Uterus (tissue), 4 donors: ENCODE results near the gene LRRC37A3. TPM values are rescaled to one million over a fixed set of nuclear protein-coding genes. Genes with fewer than 3 reads are reported as not detected.
"Not testable (repeated sequence)": the region's sequence is repeated elsewhere in the genome, so short reads cannot be mapped to it uniquely, and the experiment has no call there.

ENCODE experiments used
- DNase-seq, 2 donors: peaks; one replicate each; pipeline ENCODE4 v3.0.0-alpha.2; 2019 to 2020
- H3K27ac ChIP-seq, 2 donors: fragments of 200-600 bp; sonication (generic); 1 replicate in 1 of 2; 2 replicates in 1 of 2; pipeline ENCODE4 v1.5.1; 2016 to 2018
- H3K27me3 ChIP-seq, 2 donors: fragments of 200-600 bp; sonication (generic); one replicate each; pipeline ENCODE4 v1.5.1; 2018 to 2019; ENCODE audit warnings: control low read depth in 1 of 2
- H3K36me3 ChIP-seq, 2 donors: fragments of 200-600 bp; sonication (generic); one replicate each; pipeline ENCODE4 v1.5.1; 2019; ENCODE audit warnings: control low read depth in 1 of 2
- H3K4me1 ChIP-seq, 2 donors: fragments of 200-600 bp; sonication (generic); one replicate each; pipeline ENCODE4 v1.5.1; 2018 to 2019; ENCODE audit warnings: control low read depth in 1 of 2
- H3K4me3 ChIP-seq, 2 donors: fragments of 200-600 bp; sonication (generic); 1 replicate in 1 of 2; 2 replicates in 1 of 2; pipeline ENCODE4 v1.5.1; 2018 to 2019; ENCODE audit warnings: mild to moderate bottlenecking in 1 of 2
- H3K9me3 ChIP-seq, 2 donors: fragments of 200-600 bp; sonication (generic); one replicate each; pipeline ENCODE4 v1.5.1; 2019; ENCODE audit warnings: control low read depth in 1 of 2
- POLR2A ChIP-seq, 2 donors: fragments of 450-650 bp; IDR thresholded peaks; one replicate each; pipeline ENCODE4 v1.6.1; 2016; ENCODE audit warnings: antibody characterized with exemption in 2 of 2, mild to moderate bottlenecking in 1 of 2, moderate library complexity in 1 of 2
- intact Hi-C: fragments of 100-400 bp; cut with DNase I; formaldehyde crosslinking; loops from one replicate; pipeline ENCODE4 v1.15.1; 2023; ENCODE audit warnings: low total_unique reads
- total RNA-seq, 4 donors: library from RNA; depleted of rRNA in 3 of 4; stranded (reverse); fragments of >200 nt in 3 of 4; gene quantifications; one replicate each; pipeline versions ENCODE4 v1.1.0 to v1.2.4, GENCODE V29; 2014 to 2023
- TF ChIP-seq, protein P1 (sequence below), 4 experiments: fragments of 200-600 bp in 2 of 4; fragments of 450-650 bp in 2 of 4; sonication (generic) in 2 of 4; IDR thresholded peaks; one replicate each; pipeline ENCODE4 v1.5.1; 2016 to 2019; ENCODE audit warnings: antibody characterized with exemption in 4 of 4, mild to moderate bottlenecking in 2 of 4, moderate library complexity in 1 of 4
- donor health status: DM: yes; HTN: yes; CAD: no.

Gene LRRC37A3
- total RNA-seq, 4 donors from 2014 or later, result 2.1 to 47.9 (median 9.9) TPM

- H3K9me3 ChIP-seq, H3K4me1 ChIP-seq, H3K27ac ChIP-seq, H3K36me3 ChIP-seq, H3K27me3 ChIP-seq, DNase-seq, H3K4me3 ChIP-seq, intact Hi-C loops: not testable (repeated sequence)
Measured at GRCh38 chr17:64929419-64930209, 10.3 kb upstream of the LRRC37A3 start.

GRCh38 chr17:64928701-64929100 is 9.4 kb upstream of the LRRC37A3 start:
- intact Hi-C loops, DNase-seq, H3K36me3 ChIP-seq, H3K4me3 ChIP-seq, H3K9me3 ChIP-seq, H3K4me1 ChIP-seq, H3K27me3 ChIP-seq, H3K27ac ChIP-seq: not testable (repeated sequence)

- H3K27ac ChIP-seq, H3K27me3 ChIP-seq, H3K4me1 ChIP-seq, H3K36me3 ChIP-seq, H3K4me3 ChIP-seq, intact Hi-C loops, H3K9me3 ChIP-seq: not testable (repeated sequence)
- peak in 1 of 2 donors; percentile 67 for DNase-seq
- TF ChIP-seq, protein P1, sequence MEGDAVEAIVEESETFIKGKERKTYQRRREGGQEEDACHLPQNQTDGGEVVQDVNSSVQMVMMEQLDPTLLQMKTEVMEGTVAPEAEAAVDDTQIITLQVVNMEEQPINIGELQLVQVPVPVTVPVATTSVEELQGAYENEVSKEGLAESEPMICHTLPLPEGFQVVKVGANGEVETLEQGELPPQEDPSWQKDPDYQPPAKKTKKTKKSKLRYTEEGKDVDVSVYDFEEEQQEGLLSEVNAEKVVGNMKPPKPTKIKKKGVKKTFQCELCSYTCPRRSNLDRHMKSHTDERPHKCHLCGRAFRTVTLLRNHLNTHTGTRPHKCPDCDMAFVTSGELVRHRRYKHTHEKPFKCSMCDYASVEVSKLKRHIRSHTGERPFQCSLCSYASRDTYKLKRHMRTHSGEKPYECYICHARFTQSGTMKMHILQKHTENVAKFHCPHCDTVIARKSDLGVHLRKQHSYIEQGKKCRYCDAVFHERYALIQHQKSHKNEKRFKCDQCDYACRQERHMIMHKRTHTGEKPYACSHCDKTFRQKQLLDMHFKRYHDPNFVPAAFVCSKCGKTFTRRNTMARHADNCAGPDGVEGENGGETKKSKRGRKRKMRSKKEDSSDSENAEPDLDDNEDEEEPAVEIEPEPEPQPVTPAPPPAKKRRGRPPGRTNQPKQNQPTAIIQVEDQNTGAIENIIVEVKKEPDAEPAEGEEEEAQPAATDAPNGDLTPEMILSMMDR (IDR thresholded peaks at IDR 0.05), result peak; percentile 48 to 82 (median 67)
Measured at GRCh38 chr17:64927444-64927843, 8.2 kb upstream of the LRRC37A3 start.

DNA sequence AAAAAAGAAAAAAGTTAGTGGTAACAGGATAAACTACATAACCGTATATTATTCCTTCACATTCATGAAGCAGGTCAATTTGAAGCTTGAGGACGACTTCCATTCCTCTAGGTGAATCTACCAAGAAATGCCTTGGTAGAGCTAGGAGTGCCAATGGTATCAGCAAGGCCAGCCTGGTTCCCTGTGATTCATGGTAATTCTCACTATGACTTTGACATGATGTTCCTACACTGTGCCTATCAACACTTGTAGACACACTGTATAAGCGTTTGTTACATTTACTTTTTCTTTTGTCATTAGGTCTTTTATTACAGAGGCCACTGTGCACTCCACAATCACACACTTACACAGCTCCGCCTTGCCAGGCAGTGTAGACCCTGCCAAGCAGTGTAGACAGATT is 7.2 kb upstream of the LRRC37A3 start:
- H3K4me1 ChIP-seq, H3K4me3 ChIP-seq, H3K27ac ChIP-seq, H3K27me3 ChIP-seq, H3K36me3 ChIP-seq, intact Hi-C loops, H3K9me3 ChIP-seq, DNase-seq: not testable (repeated sequence)

DNA sequence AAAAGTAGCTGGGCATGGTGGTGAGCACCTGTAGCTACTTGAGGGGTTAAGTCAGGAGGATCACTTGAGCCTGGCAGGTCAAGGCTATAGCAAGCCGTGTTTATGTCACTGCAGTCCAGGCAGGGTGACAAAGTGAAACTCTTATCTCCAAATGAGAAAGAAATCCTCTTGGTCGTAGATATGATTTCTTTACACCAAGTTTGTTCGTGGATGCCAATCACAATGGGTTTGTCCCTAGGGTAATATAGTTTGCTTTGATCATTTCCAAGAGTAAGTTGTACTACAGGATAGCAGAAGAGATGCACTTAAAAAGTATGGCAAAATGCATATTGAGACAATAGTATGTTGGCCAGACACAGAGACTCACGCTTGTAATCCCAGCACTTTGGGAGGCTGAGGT is 6.0 kb upstream of the LRRC37A3 start:
- DNase-seq, intact Hi-C loops, H3K4me1 ChIP-seq, H3K36me3 ChIP-seq, H3K9me3 ChIP-seq, H3K27ac ChIP-seq, H3K4me3 ChIP-seq, H3K27me3 ChIP-seq: not testable (repeated sequence)

- H3K27me3 ChIP-seq, H3K27ac ChIP-seq, H3K4me3 ChIP-seq, DNase-seq, H3K9me3 ChIP-seq, intact Hi-C loops, H3K36me3 ChIP-seq, H3K4me1 ChIP-seq: not testable (repeated sequence)
Measured at GRCh38 chr17:64923051-64923568, 3.8 kb upstream of the LRRC37A3 start.

DNA sequence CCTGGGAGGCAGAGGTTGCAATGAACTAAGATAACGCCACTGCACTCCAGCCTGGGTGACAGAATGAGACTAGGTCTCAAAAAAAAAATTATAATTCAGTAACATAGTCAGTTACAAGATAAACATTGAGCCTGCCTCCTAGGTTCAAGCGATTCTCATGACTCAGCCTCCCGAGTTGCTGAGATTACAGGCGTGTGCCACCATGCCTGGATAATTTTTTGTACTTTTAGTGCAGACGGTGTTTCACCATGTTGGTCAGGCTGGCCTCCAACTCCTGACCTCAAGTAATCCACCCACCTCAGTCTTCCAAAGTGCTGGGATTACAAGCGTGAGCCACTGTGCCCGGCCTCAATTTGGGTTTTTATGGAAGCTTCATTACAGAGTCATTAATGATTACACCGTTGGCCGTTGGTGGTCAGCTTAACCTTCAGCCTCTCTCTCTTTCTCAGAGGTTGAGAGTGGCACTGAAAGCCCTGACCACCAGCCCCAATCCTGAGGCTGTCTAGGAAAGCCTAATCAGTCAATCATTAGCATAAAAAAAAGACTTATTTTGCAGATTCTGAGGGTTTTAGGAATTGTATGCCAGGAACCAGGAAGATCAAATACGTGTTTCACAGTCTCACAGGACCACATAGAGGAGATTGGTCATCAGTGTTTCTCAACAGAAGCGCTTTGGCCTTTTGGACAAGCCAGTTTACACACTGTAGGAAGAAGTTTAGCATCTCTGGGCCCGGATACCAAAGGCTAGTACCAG is 1.3 kb upstream of the LRRC37A3 start:
- no peak for TF ChIP-seq POLR2A (IDR thresholded peaks at IDR 0.05)
- TF ChIP-seq, protein P1 (IDR thresholded peaks at IDR 0.05), result no peak
- Histone ChIP-seq H3K27ac (no peak overlapping the region), H3K36me3 (no peaks in the 10 kb centered on the region), H3K4me3 (no peak overlapping the region), H3K9me3 (no peaks in the 10 kb centered on the region), H3K4me1 (no peaks in the 10 kb centered on the region), H3K27me3 (no peaks in the 10 kb centered on the region)
- intact Hi-C loops, result no loop called here
- no peak for DNase-seq
